WERI-Rb-1 (cell line): Measurements from ENCODE around the gene PLA2G4A.

Experiments used
- DNase-seq: peaks from one replicate; pipeline ENCODE4 v3.0.0-alpha.2; 2020
- H3K27ac ChIP-seq: fragments of 250-450 bp; sonication (Bioruptor Pico); 2 replicates; pipeline ENCODE4 v1.5.1; 2020; ENCODE audit warnings: mild to moderate bottlenecking, moderate library complexity
- H3K27me3 ChIP-seq: fragments of 250-450 bp; sonication (Bioruptor Pico); 2 replicates; pipeline ENCODE4 v1.5.1; 2021; ENCODE audit warnings: mild to moderate bottlenecking, low read depth, moderate library complexity; ENCODE audit not compliant: insufficient read depth, severe bottlenecking
- H3K36me3 ChIP-seq: fragments of 250-450 bp; sonication (Bioruptor Pico); 2 replicates; pipeline ENCODE4 v1.5.1; 2020; ENCODE audit warnings: mild to moderate bottlenecking, moderate library complexity
- H3K4me3 ChIP-seq: 2 replicates; pipeline ENCODE4 v1.5.1; 2011; ENCODE audit warnings: low read depth, mild to moderate bottlenecking, control low read depth, low read length
- H3K9me3 ChIP-seq: fragments of 250-450 bp; sonication (Bioruptor Pico); 2 replicates; pipeline ENCODE4 v1.5.1; 2021; ENCODE audit warnings: mild to moderate bottlenecking, moderate library complexity; ENCODE audit not compliant: severe bottlenecking
- TF ChIP-seq, protein P1 (sequence below): IDR thresholded peaks from 2 replicates; pipeline ENCODE4 v1.5.1; 2011; ENCODE audit warnings: low read depth, mild to moderate bottlenecking, control low read depth, inconsistent platforms, low read length

PLA2G4A gene

DNA sequence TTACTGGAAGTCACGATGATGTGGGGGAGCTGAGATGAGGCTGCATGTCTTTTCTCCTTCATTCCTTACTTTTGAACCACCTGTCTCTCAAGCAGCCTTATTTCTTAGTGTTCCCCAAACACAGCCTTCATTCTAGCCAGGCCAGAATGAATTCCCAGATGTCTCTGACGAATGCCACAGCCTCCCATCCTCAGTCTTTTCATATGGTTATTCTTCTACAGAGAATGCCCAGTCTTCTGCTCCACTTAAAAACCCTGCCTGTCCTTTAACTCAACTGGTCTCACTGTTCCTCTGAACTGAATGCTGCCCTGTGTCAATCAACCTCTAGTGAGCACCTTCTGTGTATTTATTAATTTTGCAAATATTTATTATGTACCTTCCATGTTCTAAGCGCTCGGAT, 156.2 kb downstream of the PLA2G4A start:
- TF ChIP-seq, protein P1, sequence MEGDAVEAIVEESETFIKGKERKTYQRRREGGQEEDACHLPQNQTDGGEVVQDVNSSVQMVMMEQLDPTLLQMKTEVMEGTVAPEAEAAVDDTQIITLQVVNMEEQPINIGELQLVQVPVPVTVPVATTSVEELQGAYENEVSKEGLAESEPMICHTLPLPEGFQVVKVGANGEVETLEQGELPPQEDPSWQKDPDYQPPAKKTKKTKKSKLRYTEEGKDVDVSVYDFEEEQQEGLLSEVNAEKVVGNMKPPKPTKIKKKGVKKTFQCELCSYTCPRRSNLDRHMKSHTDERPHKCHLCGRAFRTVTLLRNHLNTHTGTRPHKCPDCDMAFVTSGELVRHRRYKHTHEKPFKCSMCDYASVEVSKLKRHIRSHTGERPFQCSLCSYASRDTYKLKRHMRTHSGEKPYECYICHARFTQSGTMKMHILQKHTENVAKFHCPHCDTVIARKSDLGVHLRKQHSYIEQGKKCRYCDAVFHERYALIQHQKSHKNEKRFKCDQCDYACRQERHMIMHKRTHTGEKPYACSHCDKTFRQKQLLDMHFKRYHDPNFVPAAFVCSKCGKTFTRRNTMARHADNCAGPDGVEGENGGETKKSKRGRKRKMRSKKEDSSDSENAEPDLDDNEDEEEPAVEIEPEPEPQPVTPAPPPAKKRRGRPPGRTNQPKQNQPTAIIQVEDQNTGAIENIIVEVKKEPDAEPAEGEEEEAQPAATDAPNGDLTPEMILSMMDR: no peak
- H3K27ac ChIP-seq: no peak overlapping the region
- H3K9me3 ChIP-seq: no peaks in the 10 kb centered on the region
- no peaks in the 10 kb centered on the region for H3K36me3 ChIP-seq
- DNase-seq: no peak
- H3K4me3 ChIP-seq: no peak overlapping the region
- no peaks in the 10 kb centered on the region for H3K27me3 ChIP-seq

DNA sequence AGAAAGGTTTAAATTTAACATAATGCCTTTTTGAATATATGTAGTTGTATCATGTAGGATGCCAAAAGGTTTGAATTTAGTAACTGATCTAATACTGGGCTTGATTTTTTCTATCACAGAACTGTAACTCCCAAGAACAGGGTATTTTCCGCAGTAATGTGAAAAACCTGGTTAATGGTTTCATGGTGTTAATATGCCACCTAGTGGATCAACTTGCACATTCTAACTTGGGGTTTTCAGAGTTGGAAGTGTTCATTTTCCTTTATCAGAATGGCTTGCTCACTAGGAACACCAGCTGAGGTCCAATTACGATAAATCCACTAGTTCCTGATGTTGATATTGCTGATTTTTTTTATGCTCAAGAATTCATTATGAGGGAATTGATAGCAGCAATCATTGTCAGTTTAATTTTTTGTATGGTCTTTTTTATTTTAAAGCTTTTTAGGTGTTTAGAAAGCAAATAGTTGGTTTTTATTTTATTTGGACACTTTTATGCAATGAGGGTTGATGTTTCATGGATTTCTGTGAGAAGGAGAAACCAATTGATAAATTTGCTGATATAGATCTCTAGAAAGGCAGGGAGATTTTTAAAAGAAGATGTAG, 157.2 kb downstream of the PLA2G4A start:
- no peaks in the 10 kb centered on the region for H3K36me3 ChIP-seq
- no peak for DNase-seq
- no peak overlapping the region for H3K27ac ChIP-seq
- no peaks in the 10 kb centered on the region for H3K27me3 ChIP-seq
- TF ChIP-seq, protein P1: peak; percentile 53
- no peak overlapping the region for H3K4me3 ChIP-seq
- no peaks in the 10 kb centered on the region for H3K9me3 ChIP-seq

DNA sequence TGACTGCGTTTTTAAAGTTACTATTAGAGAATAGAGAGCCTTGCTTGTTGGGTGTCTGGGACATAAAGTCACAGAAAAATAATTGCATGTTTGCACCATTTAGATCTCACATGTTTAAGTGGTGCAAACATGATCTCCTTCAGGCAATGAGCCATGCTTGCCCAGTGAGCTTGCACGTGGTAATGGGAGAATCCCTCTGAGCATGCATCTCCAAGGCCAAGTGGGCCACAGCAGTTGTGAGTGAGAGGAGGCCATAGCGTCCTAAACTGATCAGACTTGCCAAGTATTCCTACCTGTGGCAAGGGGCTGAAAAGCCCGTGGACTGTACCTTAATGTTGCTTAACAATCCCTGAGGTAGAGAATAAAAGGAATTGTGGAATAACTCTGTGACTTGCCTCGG, 158.3 kb downstream of the PLA2G4A start:
- Histone ChIP-seq H3K9me3 (no peaks in the 10 kb centered on the region), H3K4me3 (no peak overlapping the region), H3K27ac (no peak overlapping the region), H3K36me3 (no peaks in the 10 kb centered on the region), H3K27me3 (no peaks in the 10 kb centered on the region)
- DNase-seq: no peak
- TF ChIP-seq, protein P1: no peak

DNA sequence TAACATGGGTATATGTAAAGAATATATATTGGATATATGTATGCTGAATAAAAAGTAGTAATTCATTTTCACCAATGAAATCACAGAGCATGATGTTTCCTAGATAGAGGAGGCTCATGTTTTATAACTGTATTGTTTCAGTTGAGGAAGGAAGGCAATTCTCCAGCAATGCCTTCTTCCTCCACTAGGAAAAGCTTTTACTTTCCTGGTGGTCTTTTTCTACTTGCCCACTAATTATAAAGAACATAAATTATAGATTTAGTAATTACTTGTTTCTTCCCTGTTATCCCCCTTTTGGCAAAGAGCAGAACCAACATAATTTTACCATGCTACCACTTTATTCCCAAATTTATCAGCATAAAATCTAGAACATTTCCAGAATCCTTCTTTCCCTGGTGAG, 159.0 kb downstream of the PLA2G4A start:
- Histone ChIP-seq H3K9me3 (no peaks in the 10 kb centered on the region), H3K36me3 (no peaks in the 10 kb centered on the region), H3K27ac (no peak overlapping the region), H3K27me3 (no peaks in the 10 kb centered on the region), H3K4me3 (no peak overlapping the region)
- DNase-seq: no peak
- TF ChIP-seq, protein P1: 0 out of 2 replicates have a peak, but pooled peaks have one; percentile 9

DNA sequence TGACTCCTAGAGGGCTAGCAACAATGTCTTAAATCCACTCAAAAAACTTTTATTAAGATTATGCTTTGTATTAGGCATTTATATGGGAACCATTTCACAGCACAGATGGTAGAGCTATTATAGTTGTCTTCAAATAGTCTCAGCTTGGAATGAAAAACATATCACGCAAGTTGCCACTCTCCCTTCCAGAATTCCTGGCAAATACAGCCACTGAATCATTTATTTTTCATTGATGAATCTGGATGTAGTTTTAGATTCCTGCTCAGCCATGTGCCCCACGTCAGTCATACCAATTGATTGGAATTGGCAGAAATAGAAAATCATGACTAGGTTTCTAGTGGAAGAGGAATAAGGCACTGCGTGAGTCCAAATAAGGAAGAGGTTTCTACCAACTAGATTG, 165.2 kb downstream of the PLA2G4A start:
- H3K4me3 ChIP-seq: no peak overlapping the region
- TF ChIP-seq, protein P1: no peak
- no peaks in the 10 kb centered on the region for H3K36me3 ChIP-seq
- H3K27ac ChIP-seq: no peak overlapping the region
- no peak for DNase-seq
- H3K27me3 ChIP-seq: no peaks in the 10 kb centered on the region
- no peaks in the 10 kb centered on the region for H3K9me3 ChIP-seq

DNA sequence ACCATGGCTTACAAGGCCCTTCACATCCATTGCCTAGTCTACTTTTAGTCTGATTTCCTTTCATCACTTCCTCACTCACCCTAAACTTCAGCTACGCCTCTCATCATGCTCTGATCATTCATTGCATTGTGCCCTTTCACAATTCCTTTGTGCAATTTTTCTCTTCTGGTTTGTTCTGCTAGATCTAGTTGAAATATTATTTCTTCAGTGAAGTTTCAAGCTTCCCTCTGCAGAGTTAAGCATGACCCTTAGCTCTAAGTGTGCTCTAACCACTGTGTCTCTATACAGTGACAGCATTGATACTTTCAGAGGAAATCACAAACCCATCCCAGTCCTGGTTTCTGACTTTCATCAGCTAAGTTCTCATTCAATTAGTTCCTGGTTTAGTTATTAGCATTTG, 166.1 kb downstream of the PLA2G4A start:
- H3K4me3 ChIP-seq: no peak overlapping the region
- no peaks in the 10 kb centered on the region for H3K36me3 ChIP-seq
- DNase-seq: no peak
- H3K9me3 ChIP-seq: no peaks in the 10 kb centered on the region
- no peaks in the 10 kb centered on the region for H3K27me3 ChIP-seq
- no peak overlapping the region for H3K27ac ChIP-seq
- TF ChIP-seq, protein P1: no peak
